Fibroblast of lung (primary cell): ENCODE results near the gene PTK7. TPM values are rescaled to one million over a fixed set of nuclear protein-coding genes. Genes with fewer than 3 reads are reported as not detected.

ENCODE experiments used
- DNase-seq, 2 donors: peaks; one replicate each; pipeline versions ENCODE4 v3.0.0 to v3.0.0-alpha.2; 2010; ENCODE audit warnings: low read depth in 2 of 2
- H2AFZ ChIP-seq: 2 replicates; pipeline ENCODE4 v1.5.1; 2012; ENCODE audit warnings: low read length, control low read depth, inconsistent platforms
- H3K27ac ChIP-seq: 2 replicates; pipeline ENCODE4 v1.5.1; 2011; ENCODE audit warnings: low read length, control low read depth; ENCODE audit not compliant: insufficient read depth
- H3K27me3 ChIP-seq: 2 replicates; pipeline ENCODE4 v1.5.1; 2011; ENCODE audit warnings: mild to moderate bottlenecking, low read length; ENCODE audit not compliant: control insufficient read depth, insufficient read depth
- H3K36me3 ChIP-seq: 2 replicates; pipeline ENCODE4 v1.5.1; 2011; ENCODE audit warnings: low read length; ENCODE audit not compliant: control insufficient read depth, insufficient read depth
- H3K4me1 ChIP-seq: 2 replicates; pipeline ENCODE4 v1.5.1; 2011; ENCODE audit warnings: low read length; ENCODE audit not compliant: control insufficient read depth, insufficient read depth; ENCODE audit errors: extremely low read depth
- H3K4me2 ChIP-seq: 2 replicates; pipeline ENCODE4 v1.5.1; 2011; ENCODE audit warnings: low read length, control low read depth; ENCODE audit not compliant: insufficient read depth; ENCODE audit errors: extremely low read depth
- H3K4me3 ChIP-seq, 4 experiments: fragments of 200-600 bp in 1 of 4; sonication (generic) in 1 of 4; replicated peaks in 1 of 4; 2 replicates each; pipeline ENCODE4 v1.5.1; 2011 to 2016; ENCODE audit warnings: low read length in 4 of 4, low read depth in 3 of 4, mild to moderate bottlenecking in 3 of 4, control low read depth in 2 of 4, inconsistent platforms in 1 of 4, mixed read lengths in 1 of 4; ENCODE audit not compliant: insufficient read depth in 1 of 4; ENCODE audit errors: control extremely low read depth in 1 of 4
- H3K79me2 ChIP-seq: 2 replicates; pipeline ENCODE4 v1.5.1; 2012; ENCODE audit warnings: mild to moderate bottlenecking, low read length, inconsistent platforms; ENCODE audit not compliant: control insufficient read depth, insufficient read depth
- H3K9ac ChIP-seq: 2 replicates; pipeline ENCODE4 v1.5.1; 2011; ENCODE audit warnings: mild to moderate bottlenecking, low read length, control low read depth; ENCODE audit not compliant: insufficient read depth
- H3K9me3 ChIP-seq: 2 replicates; pipeline ENCODE4 v1.5.1; 2012; ENCODE audit warnings: low read depth, low read length; ENCODE audit not compliant: control insufficient read depth, insufficient read depth
- H4K20me1 ChIP-seq: 2 replicates; pipeline ENCODE4 v1.5.1; 2011; ENCODE audit warnings: low read length; ENCODE audit not compliant: control insufficient read depth, insufficient read depth; ENCODE audit errors: extremely low read depth
- EZH2 ChIP-seq: IDR thresholded peaks from 2 replicates; pipeline ENCODE4 v1.5.1; 2012; ENCODE audit warnings: low read length, control low read depth, mild to moderate bottlenecking; ENCODE audit errors: missing control alignments
- polyA plus RNA-seq, 2 donors: library from polyadenylated mRNA; depleted of rRNA in 1 of 2; stranded (reverse) in 1 of 2; unstranded in 1 of 2; fragments of >200 nt; gene quantifications; 2 replicates each; pipeline ENCODE4 v1.2.1, GENCODE V29; 2011 to 2012; ENCODE audit warnings: missing spikeins in 1 of 2
- total RNA-seq: library from RNA; depleted of rRNA; stranded (reverse); fragments of >200 nt; gene quantifications from 2 replicates; pipeline ENCODE4 v1.2.1, GENCODE V29; 2014
- TF ChIP-seq, protein P1 (sequence below), 2 donors: IDR thresholded peaks in 1 of 2; conservative IDR thresholded peaks in 1 of 2; 1 replicate in 1 of 2; 2 replicates in 1 of 2; pipeline ENCODE4 v1.5.1; 2011 to 2012; ENCODE audit warnings: low read length in 2 of 2, control low read depth in 1 of 2, inconsistent platforms in 1 of 2, low read depth in 1 of 2, mild to moderate bottlenecking in 1 of 2

The PTK7 gene
- total and polyA plus RNA-seq, 2 donors (not counting 1 experiment from before 2014, with no cell fraction given) = 145 to 149 TPM

DNA sequence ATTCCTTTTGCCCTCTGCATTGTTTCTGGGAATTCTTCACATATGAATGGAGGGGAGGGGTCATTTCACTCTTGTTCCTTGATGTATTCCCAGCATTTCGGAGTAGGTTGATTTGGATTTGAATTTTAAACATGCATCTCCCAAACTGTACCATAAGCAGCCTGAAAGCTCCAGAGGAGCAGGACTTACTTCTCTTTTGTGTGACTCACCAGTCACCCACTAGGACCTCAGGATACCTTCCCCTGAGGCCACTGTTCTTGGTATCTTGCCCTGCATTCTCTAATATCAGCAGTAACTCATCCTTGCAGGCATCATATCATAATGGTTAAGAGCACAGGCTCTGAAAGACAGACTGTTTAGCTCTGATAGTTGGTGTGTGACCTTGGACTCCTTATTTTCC is 17.6 kb upstream of the PTK7 start:
- peak overlapping the region; percentile 69 for H3K27ac ChIP-seq
- no peaks in the 10 kb centered on the region for H3K9me3 ChIP-seq
- peak overlapping the region; percentile 46 for H3K4me2 ChIP-seq
- TF ChIP-seq, protein P1, sequence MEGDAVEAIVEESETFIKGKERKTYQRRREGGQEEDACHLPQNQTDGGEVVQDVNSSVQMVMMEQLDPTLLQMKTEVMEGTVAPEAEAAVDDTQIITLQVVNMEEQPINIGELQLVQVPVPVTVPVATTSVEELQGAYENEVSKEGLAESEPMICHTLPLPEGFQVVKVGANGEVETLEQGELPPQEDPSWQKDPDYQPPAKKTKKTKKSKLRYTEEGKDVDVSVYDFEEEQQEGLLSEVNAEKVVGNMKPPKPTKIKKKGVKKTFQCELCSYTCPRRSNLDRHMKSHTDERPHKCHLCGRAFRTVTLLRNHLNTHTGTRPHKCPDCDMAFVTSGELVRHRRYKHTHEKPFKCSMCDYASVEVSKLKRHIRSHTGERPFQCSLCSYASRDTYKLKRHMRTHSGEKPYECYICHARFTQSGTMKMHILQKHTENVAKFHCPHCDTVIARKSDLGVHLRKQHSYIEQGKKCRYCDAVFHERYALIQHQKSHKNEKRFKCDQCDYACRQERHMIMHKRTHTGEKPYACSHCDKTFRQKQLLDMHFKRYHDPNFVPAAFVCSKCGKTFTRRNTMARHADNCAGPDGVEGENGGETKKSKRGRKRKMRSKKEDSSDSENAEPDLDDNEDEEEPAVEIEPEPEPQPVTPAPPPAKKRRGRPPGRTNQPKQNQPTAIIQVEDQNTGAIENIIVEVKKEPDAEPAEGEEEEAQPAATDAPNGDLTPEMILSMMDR (conservative IDR thresholded peaks at IDR 0.05 in 1 of 2, IDR thresholded peaks at IDR 0.05 in 1 of 2; ENCODE audit: low read depth in 1 of 2, low read length in 2 of 2) = no peak
- no peak for TF ChIP-seq EZH2
- H3K4me1 ChIP-seq = peaks cover 13% of the 10 kb centered on the region
- H3K4me3 ChIP-seq = peak overlapping the region; percentile 59 to 99 (median 88)
- H3K79me2 ChIP-seq = peaks cover 14% of the 10 kb centered on the region
- no peaks in the 10 kb centered on the region for H4K20me1 ChIP-seq
- peaks cover 6% of the 10 kb centered on the region for H3K36me3 ChIP-seq
- H2AFZ ChIP-seq = no peak overlapping the region
- H3K27me3 ChIP-seq = no peaks in the 10 kb centered on the region
- no peak for DNase-seq
- H3K9ac ChIP-seq = no peak overlapping the region

DNA sequence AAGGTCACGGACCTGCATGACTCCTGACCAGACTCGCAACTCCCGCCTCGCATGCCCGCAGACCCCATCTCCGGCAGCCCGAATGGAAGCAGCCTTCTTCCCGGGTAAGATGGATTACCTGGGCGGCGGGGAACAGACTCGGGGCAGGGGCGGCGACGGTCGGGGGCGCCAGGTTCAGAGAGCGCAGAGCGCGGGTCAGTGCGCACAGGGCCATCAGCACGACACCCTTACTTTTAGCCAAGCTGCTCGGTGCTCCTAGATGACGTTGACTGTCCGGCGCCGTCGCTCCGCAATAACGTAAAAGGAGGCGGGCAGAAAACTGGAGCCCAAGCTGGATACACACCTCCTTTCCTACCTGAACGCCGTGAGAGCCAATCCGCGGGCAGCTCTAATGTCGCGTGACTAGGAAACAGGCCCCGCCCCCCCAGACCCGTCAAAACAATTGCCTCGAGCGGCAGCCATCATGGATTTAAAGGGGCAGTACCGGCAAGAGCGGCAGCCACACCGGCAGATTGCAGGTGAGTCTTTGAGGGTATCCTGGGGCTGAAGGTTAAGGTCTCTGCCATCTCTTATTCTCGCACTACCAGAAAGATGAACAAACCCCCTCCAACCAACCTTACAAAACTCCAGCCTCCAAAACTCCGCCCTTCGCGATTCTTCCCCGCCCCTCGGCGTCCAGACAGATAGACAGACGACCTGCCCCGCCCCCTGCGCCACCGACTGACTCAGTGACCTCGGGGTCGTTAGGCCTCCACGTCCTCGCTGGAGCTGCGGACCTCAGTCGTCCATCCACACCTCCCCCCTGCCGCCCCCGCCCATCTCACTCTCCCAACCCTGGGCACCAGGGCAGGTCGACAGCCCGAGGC is 16.7 kb upstream of the PTK7 start, which contains the start of the genes KLC4 and MRPL2:
TSS of gene KLC4 (plus strand) at position 464 of the 866 bp plus-strand sequence. CDS start 1,705 bp downstream, outside the sequence.
TSS of gene MRPL2 (minus strand) at position 267 of the 866 bp plus-strand sequence. CDS start at position 214, 53 bp downstream.
- peak within 1 kb of the TSS; percentile 61 to 99 (median 88) for H3K4me3 ChIP-seq
- no peak for TF ChIP-seq EZH2
- TF ChIP-seq, protein P1 (conservative IDR thresholded peaks at IDR 0.05 in 1 of 2, IDR thresholded peaks at IDR 0.05 in 1 of 2; ENCODE audit: low read depth in 1 of 2, low read length in 2 of 2) = no peak
- H3K79me2 ChIP-seq = peaks cover 14% of the 10 kb centered on the region
- H3K27ac ChIP-seq = peak within 1 kb of the TSS; percentile 73
- no peaks in the 10 kb centered on the region for H3K27me3 ChIP-seq
- no peaks in the 10 kb centered on the region for H3K9me3 ChIP-seq
- peaks cover 10% of the 10 kb centered on the region for H3K4me1 ChIP-seq
- H3K36me3 ChIP-seq = peaks cover 5% of the 10 kb centered on the region
- peak within 1 kb of the TSS; percentile 82 for H3K9ac ChIP-seq
- peak within 1 kb of the TSS; percentile 95 for H3K4me2 ChIP-seq
- H2AFZ ChIP-seq = peak within 1 kb of the TSS; percentile 92
- peak; percentile 98 for DNase-seq
- no peaks in the 10 kb centered on the region for H4K20me1 ChIP-seq

DNA sequence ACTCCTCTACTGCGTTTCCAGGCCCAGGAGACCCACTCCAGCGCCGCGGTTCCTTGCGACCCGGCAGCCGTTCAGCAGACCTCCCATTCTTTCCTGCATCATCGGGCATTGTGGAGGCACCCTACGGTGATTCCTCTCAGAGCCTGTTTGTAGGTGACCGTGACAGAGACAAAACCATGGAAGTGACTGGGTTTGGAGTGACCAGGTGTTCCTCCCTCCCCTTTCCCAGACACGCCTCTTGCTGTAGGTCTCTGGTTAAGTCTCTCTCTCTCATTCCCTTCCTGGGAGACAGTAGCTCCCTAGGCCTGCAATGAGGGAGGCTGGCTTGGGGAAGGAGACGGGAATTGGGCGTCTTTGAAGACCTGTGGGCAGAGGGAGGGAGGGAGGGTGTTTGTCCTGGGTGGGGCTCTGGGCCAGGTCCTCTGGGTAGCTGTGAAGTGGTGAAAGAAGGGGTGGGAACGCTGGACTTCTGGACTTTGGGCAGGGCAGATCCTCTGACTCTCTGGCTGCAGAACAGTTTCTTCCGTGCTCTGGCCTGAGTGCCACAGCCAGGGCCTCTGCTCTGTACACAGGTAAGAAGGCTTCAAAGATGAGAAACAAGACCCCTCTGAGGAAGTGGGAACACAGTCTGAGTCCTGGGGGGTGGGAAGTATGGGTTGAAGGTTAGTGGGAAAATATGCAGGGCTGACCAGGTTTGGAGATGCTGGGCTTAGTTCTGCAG is 15.9 kb upstream of the PTK7 start:
- Histone ChIP-seq H2AFZ (peak overlapping the region; percentile 92), H3K4me3 (peak overlapping the region; percentile 61 to 99 (median 76)), H3K36me3 (peaks cover 5% of the 10 kb centered on the region), H3K9ac (peak overlapping the region; percentile 69), H3K9me3 (no peaks in the 10 kb centered on the region), H3K4me2 (peak overlapping the region; percentile 95), H3K27ac (peak overlapping the region; percentile 73), H4K20me1 (no peaks in the 10 kb centered on the region), H3K27me3 (no peaks in the 10 kb centered on the region), H3K4me1 (peaks cover 10% of the 10 kb centered on the region), H3K79me2 (peaks cover 14% of the 10 kb centered on the region)
- no peak for TF ChIP-seq EZH2
- TF ChIP-seq, protein P1 (conservative IDR thresholded peaks at IDR 0.05 in 1 of 2, IDR thresholded peaks at IDR 0.05 in 1 of 2; ENCODE audit: low read depth in 1 of 2, low read length in 2 of 2) = no peak
- peak; percentile 3 to 16 for DNase-seq
